Right cardiac atrium (tissue), 5 donors: ENCODE measurements around the gene PDIA6. TPM values are rescaled to one million over a fixed set of nuclear protein-coding genes. Genes with fewer than 3 reads are reported as not detected.

Experiments used
- ATAC-seq, 2 donors: fragments of 200-7000 bp; cut with Tn5 transposase; one replicate each; pipeline versions ENCODE4 v1.8.0 to v1.9.1; 2020; ENCODE audit warnings: moderate library complexity in 2 of 2, mild to moderate bottlenecking in 1 of 2
- DNase-seq, 3 donors: peaks; one replicate each; pipeline ENCODE4 v3.0.0-alpha.2; 2020
- H3K27ac ChIP-seq: one replicate; pipeline ENCODE4 v1.5.1; 2013; ENCODE audit warnings: mild to moderate bottlenecking, low read length, control low read depth, moderate library complexity
- H3K27me3 ChIP-seq: one replicate; pipeline ENCODE4 v1.6.1; 2013; ENCODE audit not compliant: control insufficient read depth, insufficient read depth
- H3K4me1 ChIP-seq: one replicate; pipeline ENCODE4 v1.6.1; 2013; ENCODE audit warnings: low read length; ENCODE audit not compliant: control insufficient read depth, insufficient read depth
- H3K4me3 ChIP-seq: one replicate; pipeline ENCODE4 v1.5.1; 2013; ENCODE audit warnings: low read length, control low read depth
- H3K9me3 ChIP-seq: one replicate; pipeline ENCODE4 v1.6.1; 2013; ENCODE audit warnings: low read length; ENCODE audit not compliant: control insufficient read depth
- WGBS: extraction: QIAGEN DNeasy Blood & Tissue Kit; methylation state at CpG from one replicate; pipeline ENCODE4 v1.1.7; 2013; 5-methylcytosine and 5-hydroxymethylcytosine counted together
- intact Hi-C, 4 donors: fragments of 100-400 bp; cut with DNase I; formaldehyde crosslinking; loops; one replicate each; pipeline versions ENCODE4 v1.11.0 to v1.14.0; 2022 to 2023
- polyA plus RNA-seq: library from polyadenylated mRNA; stranded (reverse); fragments of 200-250 nt; gene quantifications from one replicate; pipeline ENCODE4 v1.2.3, GENCODE V29; 2013
- total RNA-seq, 4 donors: library from RNA; stranded (reverse); fragmentation: NEBNext Ultra II Directional; extraction: Animal tissue kit (Norgen Biotek cat#: 25700); gene quantifications; one replicate each; pipeline ENCODE4 v1.2.1, GENCODE V29; 2021
- donor health status: healthy with polysubstance abuse.
- donor health status: DM: no; HTN: yes; CAD: no.
- donor health status: DM: no; HTN: no; CAD: no.
- donor health status: DM: no; HTN: yes; CAD: no; lungs with severe emphysema.
- donor health status: DM: yes; HTN: yes; CAD: no.

PDIA6 gene
- total and polyA plus RNA-seq, 5 donors = 75.7 to 148 (median 122) TPM

DNA sequence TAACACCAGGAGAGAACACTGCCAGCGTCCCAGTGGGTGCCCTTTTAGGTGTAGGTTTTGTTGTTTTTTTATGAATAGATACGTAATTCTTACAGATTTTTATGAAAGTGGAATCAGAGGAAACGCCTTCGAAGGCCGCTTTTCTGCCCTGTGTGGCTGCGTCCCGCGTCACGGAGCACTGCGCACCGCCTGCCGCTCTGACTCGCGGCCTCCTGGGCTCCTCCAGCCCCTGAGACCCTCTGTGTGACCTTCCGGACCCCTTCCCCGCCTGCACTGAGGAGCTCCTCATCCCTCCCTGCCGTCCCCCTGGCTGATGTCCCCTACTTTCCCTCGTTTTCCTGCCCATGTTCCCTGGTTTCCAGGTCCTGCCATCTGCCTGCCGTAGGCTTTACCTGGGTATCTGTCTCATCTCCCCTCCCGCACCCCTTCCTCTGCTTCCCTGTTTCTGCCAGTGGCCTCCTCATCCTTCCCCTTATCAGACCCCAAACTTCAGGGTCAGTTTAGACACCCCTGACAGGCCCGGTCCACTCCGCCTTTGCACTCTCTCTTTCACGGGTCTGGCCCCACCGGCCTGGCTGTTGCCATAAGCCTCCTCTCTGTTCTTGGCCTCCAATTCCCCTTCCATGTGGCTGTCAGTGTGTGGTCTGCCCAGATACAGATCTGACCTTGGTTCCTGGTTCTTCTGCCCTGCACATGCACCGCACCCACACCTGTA, 32.7 kb downstream of the PDIA6 start:
- Histone ChIP-seq H3K27ac (no peak overlapping the region), H3K4me3 (no peak overlapping the region), H3K9me3 (no peaks in the 10 kb centered on the region), H3K4me1 (no peaks in the 10 kb centered on the region), H3K27me3 (no peaks in the 10 kb centered on the region)
- DNase-seq (no peak), ATAC-seq (no peak)
- 97% methylated on average over 25 of the region's 25 CpGs for WGBS
- intact Hi-C loops = no loop called here

GRCh38 chr2:10778724-10779115, 33.9 kb downstream of the PDIA6 start:
- WGBS = 92% methylated on average over 12 of the region's 12 CpGs
- Histone ChIP-seq H3K27me3 (no peaks in the 10 kb centered on the region), H3K27ac (no peak overlapping the region), H3K4me1 (peaks cover 6% of the 10 kb centered on the region), H3K4me3 (no peak overlapping the region), H3K9me3 (no peaks in the 10 kb centered on the region)
- intact Hi-C loops = no loop called here
- ATAC-seq (no peak), DNase-seq (no peak)

DNA sequence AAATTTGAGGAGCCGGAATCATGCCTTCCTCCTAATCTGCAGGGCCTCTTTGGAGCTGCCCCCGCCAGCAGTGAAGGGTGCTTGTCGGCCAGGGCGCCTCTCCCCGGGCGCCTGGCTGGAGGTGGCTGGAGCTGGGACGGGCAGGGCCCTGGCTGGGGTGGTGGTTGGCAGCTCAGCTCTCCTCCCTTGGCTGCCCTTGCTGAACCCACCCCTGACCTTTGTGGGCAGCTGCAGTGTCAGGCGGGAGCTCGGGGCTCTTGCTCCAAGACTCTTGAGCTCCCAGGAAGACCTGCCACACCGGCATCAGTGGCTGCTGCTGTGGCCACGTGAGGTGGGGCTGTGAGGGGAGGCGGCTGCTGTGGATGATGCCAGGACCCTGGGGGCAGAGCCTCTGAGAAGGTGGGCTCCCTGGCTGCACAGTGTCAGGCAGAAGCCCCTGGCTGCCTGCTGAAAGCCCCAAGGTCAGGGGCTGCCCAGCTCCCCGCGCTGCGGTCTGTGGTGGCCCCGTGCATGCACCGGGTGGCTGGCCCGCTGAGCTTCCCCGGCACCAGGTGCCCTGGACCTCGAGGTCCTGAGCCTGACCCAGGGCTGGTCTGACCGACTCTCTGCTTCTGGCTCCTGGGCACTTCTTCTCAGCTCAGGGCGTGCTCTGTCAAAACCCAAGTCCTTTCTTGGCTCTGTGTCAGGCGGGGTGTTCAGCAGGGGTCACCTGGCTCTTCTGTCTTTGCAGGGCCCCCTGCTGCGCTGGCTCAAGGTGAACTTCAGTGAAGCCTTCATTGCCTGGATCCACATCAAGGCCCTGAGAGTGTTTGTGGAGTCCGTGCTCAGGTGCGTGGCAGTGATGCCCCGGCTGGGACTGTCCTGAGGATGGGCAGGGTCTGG, 34.5 kb downstream of the PDIA6 start:
- 88% methylated on average over 27 of the region's 27 CpGs for WGBS
- Histone ChIP-seq H3K27me3 (no peaks in the 10 kb centered on the region), H3K27ac (no peak overlapping the region), H3K4me3 (no peak overlapping the region), H3K4me1 (peaks cover 6% of the 10 kb centered on the region), H3K9me3 (no peaks in the 10 kb centered on the region)
- DNase-seq = peak in 1 of 3 donors; percentile 44
- intact Hi-C loops = no loop called here
- ATAC-seq = peak in 1 of 2 donors; percentile 4

- WGBS = 93% methylated on average over 26 of the region's 26 CpGs
- Histone ChIP-seq H3K4me3 (no peak overlapping the region), H3K27ac (no peak overlapping the region), H3K27me3 (no peaks in the 10 kb centered on the region), H3K4me1 (peaks cover 6% of the 10 kb centered on the region), H3K9me3 (no peaks in the 10 kb centered on the region)
- DNase-seq = peak in 1 of 3 donors; percentile 4
- no peak for ATAC-seq
- intact Hi-C loops = no loop called here
Observed at GRCh38 chr2:10777111-10777841, 35.3 kb downstream of the PDIA6 start.

- Histone ChIP-seq H3K4me1 (peaks cover 6% of the 10 kb centered on the region), H3K27ac (no peak overlapping the region), H3K4me3 (no peak overlapping the region), H3K9me3 (no peaks in the 10 kb centered on the region), H3K27me3 (no peaks in the 10 kb centered on the region)
- peak in 1 of 3 donors; percentile 54 for DNase-seq
- 90% methylated on average over 27 of the region's 27 CpGs for WGBS
- intact Hi-C loops = no loop called here
- ATAC-seq = no peak
Observed at GRCh38 chr2:10776231-10776977, 36.2 kb downstream of the PDIA6 start.

- no peaks in the 10 kb centered on the region for H3K9me3 ChIP-seq
- H3K4me3 ChIP-seq = no peak overlapping the region
- no peaks in the 10 kb centered on the region for H3K27me3 ChIP-seq
- H3K4me1 ChIP-seq = peaks cover 6% of the 10 kb centered on the region
- 87% methylated on average over 13 of the region's 13 CpGs for WGBS
- H3K27ac ChIP-seq = no peak overlapping the region
- ATAC-seq = no peak
- peak in 1 of 3 donors; percentile 33 for DNase-seq
- intact Hi-C loops = no loop called here
Observed at GRCh38 chr2:10775831-10776230, 36.8 kb downstream of the PDIA6 start.

- H3K27ac ChIP-seq = no peak overlapping the region
- peaks cover 6% of the 10 kb centered on the region for H3K4me1 ChIP-seq
- no peak for ATAC-seq
- no peak for DNase-seq
- H3K9me3 ChIP-seq = no peaks in the 10 kb centered on the region
- H3K4me3 ChIP-seq = no peak overlapping the region
- intact Hi-C loops = no loop called here
- H3K27me3 ChIP-seq = no peaks in the 10 kb centered on the region
- WGBS = 69% methylated on average over 23 of the region's 23 CpGs
Observed at GRCh38 chr2:10775021-10775780, 37.4 kb downstream of the PDIA6 start.

GRCh38 chr2:10774394-10774793, 38.2 kb downstream of the PDIA6 start:
- Histone ChIP-seq H3K4me3 (no peak overlapping the region), H3K27me3 (no peaks in the 10 kb centered on the region), H3K9me3 (no peaks in the 10 kb centered on the region), H3K27ac (peak overlapping the region; percentile 16), H3K4me1 (peaks cover 6% of the 10 kb centered on the region)
- WGBS = 45% methylated on average over 6 of the region's 6 CpGs
- intact Hi-C loops = no loop called here
- ATAC-seq = peak; percentile 53 to 65
- peak in 2 of 3 donors; percentile 63 to 71 for DNase-seq

DNA sequence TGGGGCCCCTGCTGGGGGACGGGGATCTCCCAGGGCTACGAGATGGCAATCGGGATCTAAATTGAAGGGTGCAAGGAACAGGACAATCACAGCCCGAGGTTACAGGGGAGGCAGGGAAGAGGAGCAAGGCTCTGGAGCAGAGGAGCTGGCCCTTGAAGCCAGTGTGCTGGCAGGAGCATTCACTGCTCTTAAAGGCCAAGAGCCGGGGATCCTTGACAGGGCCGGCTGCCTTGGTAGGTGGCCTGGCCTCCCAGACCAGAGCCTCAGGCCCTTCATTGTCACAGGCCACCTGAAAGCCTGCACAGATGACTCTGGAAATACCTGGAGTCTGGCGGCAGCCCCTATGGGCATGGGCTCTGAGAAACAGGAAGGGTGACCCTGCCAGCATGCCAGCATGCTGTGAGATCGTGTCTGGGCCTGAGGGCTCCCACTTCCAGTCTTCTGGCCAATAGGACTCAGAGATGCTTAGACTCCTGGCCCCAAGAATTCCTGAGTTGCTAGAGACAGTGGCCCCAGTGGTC, 38.7 kb downstream of the PDIA6 start:
- no peak overlapping the region for H3K4me3 ChIP-seq
- intact Hi-C loops = no loop called here
- ATAC-seq = peak in 1 of 2 donors; percentile 4
- H3K9me3 ChIP-seq = no peaks in the 10 kb centered on the region
- H3K4me1 ChIP-seq = peaks cover 6% of the 10 kb centered on the region
- DNase-seq = no peak
- WGBS = 71% methylated on average over 8 of the region's 8 CpGs
- no peaks in the 10 kb centered on the region for H3K27me3 ChIP-seq
- peak overlapping the region; percentile 15 for H3K27ac ChIP-seq

DNA sequence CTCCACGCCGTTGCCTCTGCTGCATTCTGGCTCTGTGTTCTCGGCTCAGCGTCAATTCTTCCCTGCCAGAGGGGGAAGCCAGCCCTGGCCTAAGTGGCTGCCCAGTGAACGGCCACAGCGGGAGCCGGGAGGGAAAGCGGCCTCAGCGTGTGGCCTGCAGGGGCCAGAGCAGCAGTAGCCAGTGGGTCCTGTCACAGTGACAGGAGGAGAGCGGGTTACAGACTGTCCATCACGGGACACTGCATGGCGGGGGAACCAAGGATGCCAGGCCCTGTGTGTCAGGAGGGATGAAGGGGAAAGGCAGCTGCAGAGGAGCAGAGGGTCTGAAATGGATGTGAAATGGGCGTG, 39.7 kb downstream of the PDIA6 start:
- peaks cover 6% of the 10 kb centered on the region for H3K4me1 ChIP-seq
- ATAC-seq = no peak
- no peak for DNase-seq
- H3K4me3 ChIP-seq = no peak overlapping the region
- no peaks in the 10 kb centered on the region for H3K9me3 ChIP-seq
- H3K27me3 ChIP-seq = no peaks in the 10 kb centered on the region
- intact Hi-C loops = no loop called here
- 75% methylated on average over 13 of the region's 13 CpGs for WGBS
- H3K27ac ChIP-seq = no peak overlapping the region
